Measurements from ENCODE around the gene IFNA8. TPM values are rescaled to one million over a fixed set of nuclear protein-coding genes. Genes with fewer than 3 reads are reported as not detected.

The IFNA8 gene
- total and polyA plus RNA-seq, 2 of the 8 experiments (the other 6 are each of a cell fraction or from before 2014, with no cell fraction given): not detected

GRCh38 chr9:21398955-21399489 lies 9.9 kb upstream of the IFNA8 start:
- Histone ChIP-seq H4K91ac (replicated peaks; ENCODE audit: insufficient read length, low read length) (no peak overlapping the region), H4K8ac (ENCODE audit: extremely low read depth, insufficient read depth, low read length) (no peak overlapping the region), H4K5ac (ENCODE audit: insufficient read length, low read depth, low read length) (no peak overlapping the region), H3K79me1 (ENCODE audit: low read depth, low read length) (no peaks in the 10 kb centered on the region), H3K14ac (ENCODE audit: insufficient read length) (no peak overlapping the region), H3K18ac (ENCODE audit: extremely low read depth, low read length) (no peak overlapping the region), H3K56ac (replicated peaks; ENCODE audit: insufficient read length, low read depth, low read length) (no peak overlapping the region), H3K4ac (replicated peaks; ENCODE audit: insufficient read length, low read depth, low read length) (no peak overlapping the region), H3K9me3 (ENCODE audit: insufficient read depth in 2 of 2, low read depth in 1 of 2, low read length in 1 of 2) (no peaks in the 10 kb centered on the region), H2AFZ (ENCODE audit: low read length) (no peak overlapping the region), H2BK20ac (ENCODE audit: low read length) (no peak overlapping the region), H3K23me2 (ENCODE audit: low read depth, low read length) (no peaks in the 10 kb centered on the region; the same call in 1 of the 2 replicates), H3K9ac (replicated peaks in 1 of 4; ENCODE audit: extremely low read depth in 1 of 4, low read depth in 3 of 4, low read length in 3 of 4) (no peak overlapping the region), H4K20me1 (replicated peaks in 1 of 2; ENCODE audit: control insufficient read depth in 1 of 2, insufficient read depth in 2 of 2, low read length in 2 of 2) (no peaks in the 10 kb centered on the region), H3K23ac (ENCODE audit: insufficient read length) (no peak overlapping the region), H3K27me3 (replicated peaks in 1 of 4; ENCODE audit: control insufficient read depth in 3 of 4, extremely low read depth in 1 of 4, insufficient read depth in 3 of 4, low read length in 3 of 4) (peaks cover 0 to 25% (median 17%) of the 10 kb centered on the region in 4 experiments; a peak in 5 of 7 replicates), H3K4me1 (replicated peaks in 1 of 4; ENCODE audit: control insufficient read depth in 3 of 4, insufficient read depth in 4 of 4, low read length in 3 of 4) (no peaks in the 10 kb centered on the region), H2BK120ac (replicated peaks; ENCODE audit: low read depth, low read length) (no peak overlapping the region), H3K36me3 (ENCODE audit: control insufficient read depth in 2 of 4, insufficient read depth in 4 of 4, low read length in 3 of 4) (no peaks in the 10 kb centered on the region), H3K79me2 (ENCODE audit: control insufficient read depth in 1 of 2, insufficient read depth in 2 of 2, low read length in 2 of 2) (no peaks in the 10 kb centered on the region), H2BK5ac (ENCODE audit: low read depth, low read length) (no peak overlapping the region), H3K4me2 (ENCODE audit: insufficient read depth in 1 of 2, low read depth in 2 of 2, low read length in 2 of 2) (no peak overlapping the region), H3K4me3 (ENCODE audit: extremely low read depth in 1 of 4, insufficient read depth in 2 of 4, low read depth in 3 of 4, low read length in 4 of 4) (no peak overlapping the region), H3K27ac (ENCODE audit: low read depth, low read length) (no peak overlapping the region), H2BK15ac (ENCODE audit: low read length) (no peak overlapping the region), H2AK5ac (ENCODE audit: low read depth, low read length) (no peak overlapping the region), H2BK12ac (ENCODE audit: low read depth, low read length) (no peak overlapping the region)
- TF ChIP-seq RAD21 (IDR thresholded peaks at IDR 0.05 in 1 of 2, conservative IDR thresholded peaks at IDR 0.05 in 1 of 2; ENCODE audit: low read depth in 2 of 2, low read length in 2 of 2): no peak
- no peak for TF ChIP-seq POU5F1 (IDR thresholded peaks at IDR 0.05; ENCODE audit: low read depth, low read length)
- TF ChIP-seq GTF2F1 (IDR thresholded peaks at IDR 0.05; ENCODE audit: borderline replicate concordance, low read depth, low read length): no peak
- TF ChIP-seq BACH1 (IDR thresholded peaks at IDR 0.05; ENCODE audit: low read length): no peak
- TF ChIP-seq CREB1 (IDR thresholded peaks at IDR 0.05): no peak
- no peak for TF ChIP-seq CBX8 (IDR thresholded peaks at IDR 0.05; ENCODE audit: borderline replicate concordance, low read depth, low read length)
- no peak for TF ChIP-seq TEAD4 (IDR thresholded peaks at IDR 0.05; ENCODE audit: low read depth, low read length)
- no peak for TF ChIP-seq BCL11A (IDR thresholded peaks at IDR 0.05; ENCODE audit: low read depth in 2 of 2, low read length in 2 of 2)
- TF ChIP-seq SAP30 (IDR thresholded peaks at IDR 0.05; ENCODE audit: insufficient read depth, insufficient replicate concordance, low read length): no peak
- no peak for TF ChIP-seq POLR2AphosphoS5 (IDR thresholded peaks at IDR 0.05; ENCODE audit: low read depth, low read length)
- TF ChIP-seq RNF2 (IDR thresholded peaks at IDR 0.05; ENCODE audit: borderline replicate concordance, low read depth, low read length, missing control alignments, poor library complexity, severe bottlenecking): no peak
- ChIA-PET POLR2A (ENCODE audit: partially characterized antibody) (no interaction called here), CTCF (ENCODE audit: partially characterized antibody) (interaction anchor here (1.5 to 4.1 kb wide), 8 partner anchors 13 to 204 kb away, joined by 4 to 19 read pairs (median 6); no protein-coding TSS in a partner anchor)
- DNase-seq (ENCODE audit: low read depth in 1 of 2, low spot score in 2 of 2) (no peak), FAIRE-seq (no peak)
- 91% methylated on average over 5 of the region's 5 CpGs; no CpG with 5 or more reads in 1 of the 2 experiments for WGBS, 2 experiments (ENCODE audit: extremely low coverage in 1 of 2, insufficient coverage in 1 of 2, insufficient read length in 1 of 2, insufficient replicate concordance in 2 of 2, low coverage in 1 of 2, low lambda C conversion rate in 2 of 2, missing lambda C conversion rate in 1 of 2)

Data from H1 (cell line).